HG02759 (cell line): ENCODE data around the gene SYT2.

ENCODE experiments used
- ATAC-seq: cut with Tn5 transposase; IDR thresholded peaks from one replicate; pipeline ENCODE4 v1.9.1; 2021; ENCODE audit warnings: mild to moderate bottlenecking, moderate library complexity; ENCODE audit not compliant: unreplicated experiment

Gene SYT2

DNA sequence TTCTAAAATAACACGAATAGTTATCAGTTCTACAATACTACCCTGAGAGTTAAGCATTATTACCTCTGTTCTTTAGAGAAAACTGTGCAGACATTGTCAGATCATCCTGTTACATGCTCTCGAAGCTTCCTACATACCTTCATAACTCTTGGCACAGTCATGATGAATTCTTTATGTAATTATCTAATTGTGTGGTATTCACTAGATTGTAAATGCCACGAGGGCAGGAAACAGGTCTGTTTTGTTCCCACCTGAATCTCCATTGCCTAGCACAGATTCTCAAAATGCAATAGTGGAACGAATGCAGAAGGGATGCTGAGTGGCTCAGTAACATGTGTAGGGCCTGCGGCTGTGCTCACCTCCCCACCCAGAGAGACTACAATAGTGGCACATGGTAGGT is 3.4 kb downstream of the SYT2 start:
- no peak for ATAC-seq

- ATAC-seq: no peak
Measured at GRCh38 chr1:202704601-202705000, 5.7 kb downstream of the SYT2 start.

GRCh38 chr1:202703191-202703590 is 7.1 kb downstream of the SYT2 start:
- no peak for ATAC-seq

DNA sequence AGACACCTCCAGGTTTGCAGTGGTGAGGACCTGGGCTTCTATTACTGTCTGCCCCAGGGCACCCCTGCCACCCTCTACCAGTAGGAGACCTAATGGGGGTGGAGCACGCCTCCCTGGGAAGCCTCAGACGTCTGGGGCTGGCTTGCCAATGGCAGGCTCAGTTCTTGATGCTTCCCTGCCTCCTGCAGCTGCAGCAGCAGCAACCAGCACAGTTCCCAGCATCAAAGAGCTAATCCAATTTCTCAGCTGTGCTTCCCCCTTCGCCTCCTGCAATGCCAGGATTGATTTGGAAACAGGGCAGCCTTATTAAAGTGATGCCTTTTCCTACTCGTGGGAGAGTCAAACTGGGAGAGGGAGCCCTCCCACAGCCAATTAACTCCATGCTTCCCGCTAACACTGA is 8.2 kb downstream of the SYT2 start:
- no peak for ATAC-seq

DNA sequence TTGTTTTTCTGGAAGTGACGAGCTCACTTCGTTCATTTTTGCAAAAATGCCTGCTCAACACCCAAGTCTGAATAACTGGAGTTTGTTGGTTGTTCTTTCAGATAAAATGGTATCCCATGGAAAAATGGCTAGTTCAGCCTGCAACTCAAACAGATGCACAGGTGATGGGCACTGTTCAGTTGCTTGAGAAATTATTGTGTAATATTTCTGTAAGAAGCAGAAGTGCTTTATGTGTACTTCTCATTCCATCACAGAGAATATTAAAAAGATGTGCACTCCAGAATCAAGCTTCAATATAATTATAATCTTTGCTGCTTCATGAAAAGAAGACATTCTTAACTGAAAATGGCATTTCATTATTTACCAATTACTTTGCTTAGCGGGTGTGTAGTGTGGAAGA is 9.1 kb downstream of the SYT2 start:
- ATAC-seq: no peak

GRCh38 chr1:202700061-202700460 is 10.2 kb downstream of the SYT2 start:
- no peak for ATAC-seq

DNA sequence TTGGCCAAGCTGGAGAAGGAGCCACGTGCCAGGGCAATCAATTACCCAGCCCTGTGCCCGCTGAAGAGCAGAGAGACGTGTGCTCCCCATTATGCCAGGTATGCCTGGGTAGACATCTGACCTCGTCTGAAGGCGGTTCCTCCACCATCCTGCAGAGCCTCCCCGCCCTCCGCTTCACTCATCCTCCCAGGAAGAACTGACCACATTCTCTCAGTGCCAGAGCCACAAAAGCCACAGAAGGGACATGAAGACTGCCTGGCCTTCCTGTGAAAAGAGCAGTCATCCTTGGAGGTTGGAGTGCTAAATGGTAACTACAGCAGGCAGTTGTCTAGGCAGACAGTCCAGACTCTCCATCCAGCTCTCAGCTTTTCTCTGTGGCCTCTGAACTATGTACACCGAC is 12.0 kb downstream of the SYT2 start:
- ATAC-seq: no peak

DNA sequence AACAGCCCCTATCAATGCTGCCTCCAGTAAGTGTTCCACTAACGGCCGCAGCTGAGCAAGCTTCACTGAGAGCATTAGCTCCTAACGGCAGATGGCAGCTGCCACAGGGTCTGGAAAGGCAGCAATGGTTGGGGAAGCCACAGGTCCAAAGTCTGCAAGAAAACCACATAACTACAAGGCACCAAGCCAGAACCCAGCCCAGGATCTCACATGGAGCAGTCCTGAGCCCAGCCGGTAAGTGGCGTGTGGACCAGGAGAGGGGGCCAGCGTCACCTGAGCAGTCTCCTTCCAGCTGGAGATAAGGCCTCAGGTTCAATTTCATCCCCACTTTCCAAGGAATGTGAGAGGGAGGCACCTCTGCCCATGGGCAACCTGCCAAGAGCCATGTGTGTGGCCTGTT is 13.2 kb downstream of the SYT2 start:
- ATAC-seq: no peak

GRCh38 chr1:202694314-202694713 is 15.9 kb downstream of the SYT2 start:
- ATAC-seq: no peak

GRCh38 chr1:202692959-202693555 is 17.2 kb downstream of the SYT2 start:
- no peak for ATAC-seq

- ATAC-seq: no peak
Measured at GRCh38 chr1:202691816-202692215, 18.4 kb downstream of the SYT2 start.

DNA sequence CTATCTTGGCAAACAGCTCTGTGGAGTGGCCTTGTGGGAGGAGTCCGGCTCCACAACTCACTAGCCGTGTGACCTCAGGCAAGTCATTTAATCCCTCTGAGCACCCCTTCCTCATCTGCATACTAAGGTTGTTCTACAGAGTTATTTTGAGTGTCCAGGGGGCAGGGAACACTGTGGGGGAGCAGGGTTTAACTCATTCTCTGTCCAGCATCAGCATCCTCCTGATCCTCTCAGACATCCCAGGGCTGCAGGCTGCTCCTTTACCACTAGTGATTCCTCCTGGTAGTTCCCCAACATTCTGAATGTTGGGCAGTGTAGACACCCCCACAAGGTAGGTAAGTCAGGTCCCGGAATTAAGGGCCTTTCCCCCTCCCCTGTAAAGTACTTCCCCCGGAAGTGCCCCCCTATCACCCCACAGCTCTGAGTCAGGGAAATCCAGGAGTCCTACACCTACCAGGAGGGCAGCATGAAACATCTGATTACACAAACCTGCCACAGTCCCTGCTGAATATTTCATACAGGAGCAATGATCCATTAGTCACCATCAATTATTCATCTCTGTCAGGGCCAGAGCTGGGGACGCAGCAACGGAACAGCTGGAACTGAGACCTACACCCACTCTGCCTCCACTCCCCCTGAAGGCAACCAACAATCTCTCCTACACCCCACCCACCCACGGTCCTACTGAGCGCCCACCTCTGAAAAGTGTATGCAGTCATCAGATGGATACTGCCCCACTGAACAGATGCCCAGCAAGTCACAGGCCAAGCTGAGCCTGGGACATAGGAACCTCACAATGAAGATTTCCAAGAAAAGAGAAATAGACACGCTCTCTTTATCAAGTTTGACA is 20.5 kb downstream of the SYT2 start:
- no peak for ATAC-seq

DNA sequence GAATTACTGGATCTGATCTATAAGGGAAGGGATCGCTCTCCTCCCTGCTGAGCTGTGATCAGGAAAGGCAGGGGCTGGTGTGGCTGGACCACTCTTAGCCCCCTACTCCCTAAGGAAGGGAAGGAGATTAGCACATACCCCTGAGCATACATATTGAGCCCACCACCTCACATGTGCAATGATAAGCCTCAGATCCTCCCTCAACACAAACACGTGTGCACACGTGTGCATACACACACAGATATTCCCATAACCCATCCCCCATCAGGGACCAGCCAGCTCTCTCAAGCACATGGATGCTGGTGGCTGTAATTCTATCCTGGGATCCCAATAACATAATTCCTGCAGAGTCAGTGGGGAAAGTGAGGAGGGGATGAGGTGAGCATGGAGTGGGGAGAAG is 21.2 kb downstream of the SYT2 start:
- no peak for ATAC-seq

GRCh38 chr1:202688401-202688800 is 21.9 kb downstream of the SYT2 start:
- no peak for ATAC-seq

DNA sequence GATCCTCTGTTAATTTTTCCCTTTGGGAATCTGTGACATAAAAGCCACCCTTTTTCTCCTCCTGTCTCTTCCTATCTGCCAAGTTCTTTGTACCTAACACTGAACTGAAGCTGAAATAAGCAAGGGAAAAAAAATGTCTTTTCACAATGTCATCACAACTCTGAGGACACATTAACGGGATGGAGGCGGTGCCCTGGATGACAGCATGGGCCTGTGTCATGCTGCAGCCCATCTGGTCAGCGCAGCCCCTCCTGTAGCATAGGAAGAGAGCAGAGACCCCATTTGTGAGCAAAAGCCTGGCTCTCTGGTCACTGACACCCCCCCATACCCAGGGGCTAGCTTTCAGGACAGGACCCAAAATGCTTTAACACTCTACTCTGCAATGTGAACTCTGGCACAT is 22.5 kb downstream of the SYT2 start:
- no peak for ATAC-seq

DNA sequence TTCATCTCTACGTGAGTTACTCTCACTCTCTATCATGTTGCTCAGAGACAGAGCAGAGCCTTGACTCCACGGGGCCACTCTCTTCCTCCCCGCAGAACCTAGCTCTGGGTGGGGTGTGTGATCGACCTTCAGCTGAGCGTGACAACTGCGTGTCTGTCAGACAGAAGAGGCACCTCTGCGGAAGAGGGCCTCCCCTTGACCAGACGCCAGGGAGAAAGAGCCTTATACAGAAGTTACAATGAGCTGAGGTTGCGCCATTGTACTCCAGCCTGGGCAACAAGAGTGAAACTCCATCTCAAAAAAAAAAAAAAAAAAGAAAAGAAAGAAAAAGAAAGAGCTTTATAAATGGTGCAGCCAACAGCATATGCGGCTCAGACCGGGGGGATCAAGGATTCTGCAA is 22.9 kb downstream of the SYT2 start:
- ATAC-seq: no peak

DNA sequence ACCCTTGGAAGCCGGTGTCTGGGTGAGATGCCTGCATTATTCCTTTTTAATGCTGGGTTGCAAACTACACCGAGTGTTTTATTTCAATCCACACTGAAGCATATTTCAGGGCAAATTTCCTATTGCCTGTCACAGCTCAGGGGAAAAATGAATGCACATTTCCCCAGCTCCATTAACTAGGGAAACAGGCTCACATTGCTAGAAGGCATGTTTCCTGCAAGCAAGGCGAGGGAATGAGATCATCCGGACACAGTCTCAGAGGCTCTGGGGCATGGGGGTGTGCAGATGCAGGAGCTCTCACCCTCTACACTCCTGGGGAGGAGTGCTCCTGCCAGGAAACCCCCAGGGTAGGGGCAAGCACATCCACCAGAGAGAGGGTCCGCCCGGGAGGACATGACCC is 24.6 kb downstream of the SYT2 start:
- no peak for ATAC-seq

- ATAC-seq: no peak
Measured at GRCh38 chr1:202684716-202685115, 25.5 kb downstream of the SYT2 start.

GRCh38 chr1:202683029-202683428 is 27.2 kb downstream of the SYT2 start:
- no peak for ATAC-seq

DNA sequence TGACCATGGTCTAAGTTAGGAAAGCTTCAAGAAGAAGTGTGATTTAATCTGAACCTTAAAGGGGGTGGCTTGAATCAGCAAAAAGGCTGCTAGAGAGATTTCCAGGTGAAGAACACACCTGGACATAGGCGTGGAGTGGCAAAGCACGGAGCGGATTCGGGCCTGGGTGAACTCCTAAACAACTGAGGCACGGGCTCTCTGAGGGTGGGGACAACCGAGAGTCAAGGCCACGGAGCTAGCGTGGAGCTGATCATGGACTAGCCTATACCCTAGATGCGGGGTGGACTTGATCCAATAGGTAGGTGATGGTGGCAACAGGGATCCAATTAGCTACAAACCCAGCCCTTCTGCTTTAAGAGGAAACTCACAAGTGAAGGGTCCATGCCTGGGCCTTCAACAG is 27.8 kb downstream of the SYT2 start:
- no peak for ATAC-seq

DNA sequence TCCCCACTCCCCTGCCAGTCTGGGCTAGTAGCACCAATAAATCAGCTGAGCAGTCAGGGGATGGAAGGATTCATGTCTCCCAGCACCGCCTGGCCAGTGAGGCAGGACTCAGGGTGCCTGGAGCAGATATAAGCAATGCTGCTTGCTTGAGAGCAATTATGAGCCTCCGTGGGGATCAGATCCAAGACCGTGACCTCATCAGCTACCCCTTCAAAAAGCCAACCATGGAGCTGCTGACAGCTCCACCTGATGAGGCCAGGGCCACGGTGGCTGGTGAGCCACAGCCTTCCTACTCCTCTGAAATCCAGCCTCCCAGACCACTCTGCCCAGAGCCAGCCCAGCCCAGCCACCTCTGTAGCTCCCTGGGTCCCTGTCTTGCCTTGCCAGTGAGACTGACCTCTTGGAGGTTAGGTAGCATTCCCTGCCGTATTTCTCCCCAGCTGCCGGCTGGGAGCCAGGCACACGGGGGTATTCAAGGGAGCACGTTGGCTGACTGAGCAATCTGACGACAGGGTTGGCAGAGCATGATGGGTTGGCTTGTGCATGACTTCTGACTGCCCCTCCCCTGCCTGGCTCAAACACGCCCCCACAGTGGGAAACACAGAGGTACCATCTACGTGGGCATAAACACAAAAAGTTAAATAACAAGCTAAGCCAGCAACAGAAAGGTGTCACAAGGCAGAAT is 28.4 kb downstream of the SYT2 start:
- ATAC-seq: no peak
